Activated naive CD4-positive, alpha-beta T cell (primary cell): ENCODE measurements around the gene SLC4A1AP.
"Not testable (repeated sequence)": the region's sequence is repeated elsewhere in the genome, so short reads cannot be mapped to it uniquely, and the experiment has no call there.

Experiments used
- DNase-seq, 4 experiments: peaks; one replicate each; lab custom pipeline; 2025; lab: John Stamatoyannopoulos, UW

SLC4A1AP gene

GRCh38 chr2:27651056-27651455 lies 12.6 kb upstream of the SLC4A1AP start:
- no peak for DNase-seq

- no peak for DNase-seq
Observed at GRCh38 chr2:27652341-27652740, 11.3 kb upstream of the SLC4A1AP start.

GRCh38 chr2:27652790-27653189 lies 10.9 kb upstream of the SLC4A1AP start:
- DNase-seq: no peak

- DNase-seq: no peak
Observed at GRCh38 chr2:27653397-27653796, 10.3 kb upstream of the SLC4A1AP start.

GRCh38 chr2:27655155-27655951 lies 8.3 kb upstream of the SLC4A1AP start:
- no peak for DNase-seq

GRCh38 chr2:27661371-27661770 lies 2.3 kb upstream of the SLC4A1AP start:
- DNase-seq: no peak

- DNase-seq: no peak
Observed at GRCh38 chr2:27664154-27664574, 475 bp downstream of the SLC4A1AP start.

- DNase-seq: no peak
Observed at GRCh38 chr2:27664622-27665363, 1.1 kb downstream of the SLC4A1AP start.

GRCh38 chr2:27667446-27667845 lies 3.8 kb downstream of the SLC4A1AP start:
- no peak for DNase-seq

GRCh38 chr2:27671235-27671634 lies 7.5 kb downstream of the SLC4A1AP start:
- DNase-seq: no peak

- no peak for DNase-seq
Observed at GRCh38 chr2:27672723-27673486, 9.2 kb downstream of the SLC4A1AP start.

GRCh38 chr2:27680571-27680970 lies 16.9 kb downstream of the SLC4A1AP start:
- DNase-seq: no peak

GRCh38 chr2:27681841-27682240 lies 18.2 kb downstream of the SLC4A1AP start:
- DNase-seq: no peak

- DNase-seq: not testable (repeated sequence)
Observed at GRCh38 chr2:27682334-27682771, 18.7 kb downstream of the SLC4A1AP start.

- peak; percentile 47 to 78 (median 61) for DNase-seq
Observed at GRCh38 chr2:27683390-27684071, 19.8 kb downstream of the SLC4A1AP start.

- DNase-seq: not testable (repeated sequence)
Observed at GRCh38 chr2:27685006-27685405, 21.3 kb downstream of the SLC4A1AP start.

- no peak for DNase-seq
Observed at GRCh38 chr2:27685577-27685976, 21.9 kb downstream of the SLC4A1AP start.

- no peak for DNase-seq
Observed at GRCh38 chr2:27687232-27687631, 23.5 kb downstream of the SLC4A1AP start.

- DNase-seq: no peak
Observed at GRCh38 chr2:27689424-27689823, 25.7 kb downstream of the SLC4A1AP start.

- DNase-seq: no peak
Observed at GRCh38 chr2:27690052-27690451, 26.4 kb downstream of the SLC4A1AP start.

- DNase-seq: no peak
Observed at GRCh38 chr2:27697660-27698059, 34.0 kb downstream of the SLC4A1AP start.

- DNase-seq: no peak
Observed at GRCh38 chr2:27701676-27702075, 38.0 kb downstream of the SLC4A1AP start.
